Retina (tissue), 1 donor: Measurements from ENCODE around the gene MT1M.
"Not testable (repeated sequence)": the region's sequence is repeated elsewhere in the genome, so short reads cannot be mapped to it uniquely, and the experiment has no call there.

Source experiments
- DNase-seq: peaks from one replicate; pipeline ENCODE4 v3.0.0-alpha.2; 2016

Gene MT1M

GRCh38 chr16:56632156-56632847, at the start of gene MT1M:
Gene MT1M (plus strand): TSS chr16:56632659. CDS start chr16:56632732, 73 bp downstream.
- DNase-seq = peak; percentile 67

GRCh38 chr16:56582911-56583310, 49.5 kb upstream of the MT1M start:
- DNase-seq = not testable (repeated sequence)

- peak; percentile 48 for DNase-seq
Observed at GRCh38 chr16:56583351-56584168, 48.9 kb upstream of the MT1M start.

- no peak for DNase-seq
Observed at GRCh38 chr16:56584276-56584675, 48.2 kb upstream of the MT1M start.

DNA sequence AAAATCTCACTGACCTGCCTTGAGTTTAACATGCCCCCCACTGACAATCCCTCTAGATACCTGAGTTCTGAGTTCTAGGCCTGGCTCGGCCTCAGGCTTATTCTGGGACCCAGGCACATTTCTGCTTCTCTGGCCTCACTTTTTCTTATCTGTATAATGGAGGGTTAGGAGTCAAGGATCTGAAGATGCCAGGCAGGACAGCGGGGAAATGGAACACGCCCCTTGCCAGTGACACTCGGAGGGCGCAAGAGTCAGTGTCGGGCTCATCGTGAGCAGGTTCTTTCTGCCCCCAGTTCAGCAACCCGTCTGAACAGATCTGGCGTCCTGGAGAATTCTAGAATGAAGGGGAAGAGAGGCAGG, 43.7 kb upstream of the MT1M start:
- DNase-seq = no peak

GRCh38 chr16:56589141-56590039, 43.1 kb upstream of the MT1M start, which contains the start of gene MT3:
Gene MT3 (plus strand): TSS chr16:56589528. CDS start chr16:56589591, 63 bp downstream.
- DNase-seq = peak; percentile 85

DNA sequence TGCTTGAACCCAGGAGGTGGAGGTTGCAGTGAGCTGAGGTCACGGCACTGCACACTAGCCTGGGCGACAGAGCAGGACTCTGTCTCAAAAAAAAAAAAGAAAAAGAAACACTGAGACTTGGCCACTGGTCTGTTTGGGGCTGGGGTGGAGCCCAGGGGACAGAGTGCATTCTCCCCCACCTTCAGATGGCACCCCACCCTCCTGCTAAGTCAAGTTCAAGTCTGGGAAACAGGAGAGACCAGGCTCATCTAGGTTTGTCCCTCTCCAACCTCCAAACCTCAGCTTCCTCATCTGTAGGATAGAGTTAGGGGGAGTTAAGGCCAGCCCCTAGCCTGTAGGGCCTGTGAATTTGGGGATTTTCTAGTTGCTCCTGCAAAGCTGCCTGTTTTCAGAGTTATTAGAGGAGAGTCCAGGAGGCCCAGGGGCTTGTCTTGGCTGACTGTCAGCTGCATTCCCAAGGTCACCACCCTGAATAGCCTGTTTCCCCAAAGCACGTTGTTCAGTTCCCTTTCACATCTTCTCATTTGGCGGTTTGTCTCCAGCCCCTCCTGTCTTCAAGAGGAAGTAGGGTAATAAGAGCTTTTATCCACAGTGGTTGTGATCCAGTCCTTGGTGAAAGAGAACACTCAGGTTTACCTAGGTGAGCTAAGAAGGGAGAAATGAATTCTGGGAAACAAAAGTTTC, 40.9 kb upstream of the MT1M start:
- no peak for DNase-seq

DNA sequence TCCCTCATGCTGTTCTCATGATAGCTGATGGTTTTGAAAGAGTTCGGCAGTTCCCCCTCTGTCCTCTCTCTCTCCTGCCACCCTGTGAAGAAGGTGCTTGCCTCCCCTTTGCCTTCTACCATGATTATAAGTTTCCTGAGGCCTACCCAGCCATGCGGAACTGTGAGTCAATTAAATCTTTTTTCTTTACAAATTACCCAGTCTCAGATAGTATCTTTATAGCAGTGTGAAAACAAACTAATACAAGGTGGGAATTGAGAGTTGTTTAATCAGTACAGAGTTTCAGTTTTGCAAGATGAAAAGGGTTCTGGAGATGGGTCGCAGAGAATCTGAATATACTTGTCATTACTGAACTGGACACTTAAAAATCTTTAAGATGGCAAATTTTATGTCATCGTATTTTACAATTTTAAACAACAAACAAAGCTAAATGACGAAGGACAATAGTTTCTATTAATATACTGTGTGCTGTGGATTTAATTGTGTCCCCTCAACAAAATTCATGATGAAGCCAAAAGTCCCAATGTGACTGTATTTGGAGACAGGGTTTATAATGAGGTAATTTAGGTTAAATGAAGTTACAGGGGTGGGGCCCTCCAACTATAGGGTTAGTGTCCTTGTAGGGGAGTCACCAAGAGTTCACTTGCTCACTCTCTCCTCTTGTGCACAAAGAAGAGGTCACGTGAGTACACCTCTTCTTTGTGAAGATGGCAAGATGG, 38.7 kb upstream of the MT1M start:
- no peak for DNase-seq

- no peak for DNase-seq
Observed at GRCh38 chr16:56594292-56594619, 38.2 kb upstream of the MT1M start.

GRCh38 chr16:56600398-56600999, 32.0 kb upstream of the MT1M start:
- DNase-seq = no peak

DNA sequence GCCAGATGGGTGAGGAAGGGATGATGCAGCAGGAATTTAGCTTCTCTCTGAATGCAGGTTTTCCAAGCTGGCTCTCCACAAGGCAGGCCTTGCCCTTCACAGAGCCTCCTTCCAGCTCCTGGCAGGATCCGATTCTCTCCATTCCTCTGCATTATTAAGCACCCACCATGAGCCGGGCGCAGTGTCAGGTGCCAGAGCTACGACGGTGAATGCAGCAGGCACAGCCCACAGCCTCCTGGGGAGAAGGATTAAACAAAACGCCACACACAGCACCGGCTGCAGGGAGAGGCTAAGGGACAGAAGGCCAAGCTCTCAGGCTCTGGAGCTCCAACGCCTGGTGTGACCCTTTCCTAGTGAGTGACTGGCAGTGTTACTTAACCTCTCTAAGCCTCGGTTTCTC, 31.1 kb upstream of the MT1M start:
- no peak for DNase-seq

DNA sequence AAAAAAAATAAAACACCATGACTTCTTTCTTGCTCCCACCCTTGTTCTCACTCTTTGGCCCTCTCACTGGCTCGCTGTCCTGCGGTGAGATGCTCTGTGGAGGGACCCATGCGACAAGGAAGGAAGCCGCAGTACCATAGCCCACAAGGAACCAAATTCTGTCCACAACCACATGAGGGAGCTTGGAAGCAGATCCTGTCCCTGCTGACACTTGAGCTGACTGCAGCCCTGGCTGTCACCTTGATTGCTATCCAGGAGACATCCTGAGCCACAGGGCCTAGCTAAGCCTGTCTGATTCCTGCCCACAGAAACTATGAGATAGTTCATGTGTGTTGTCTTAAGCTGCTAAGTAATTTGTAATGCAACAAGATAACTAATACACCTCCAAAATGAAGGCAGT, 28.9 kb upstream of the MT1M start:
- DNase-seq = no peak

- no peak for DNase-seq
Observed at GRCh38 chr16:56604966-56605365, 27.5 kb upstream of the MT1M start.

GRCh38 chr16:56605475-56605874, 27.0 kb upstream of the MT1M start:
- no peak for DNase-seq

- DNase-seq = no peak
Observed at GRCh38 chr16:56606071-56606475, 26.4 kb upstream of the MT1M start.

DNA sequence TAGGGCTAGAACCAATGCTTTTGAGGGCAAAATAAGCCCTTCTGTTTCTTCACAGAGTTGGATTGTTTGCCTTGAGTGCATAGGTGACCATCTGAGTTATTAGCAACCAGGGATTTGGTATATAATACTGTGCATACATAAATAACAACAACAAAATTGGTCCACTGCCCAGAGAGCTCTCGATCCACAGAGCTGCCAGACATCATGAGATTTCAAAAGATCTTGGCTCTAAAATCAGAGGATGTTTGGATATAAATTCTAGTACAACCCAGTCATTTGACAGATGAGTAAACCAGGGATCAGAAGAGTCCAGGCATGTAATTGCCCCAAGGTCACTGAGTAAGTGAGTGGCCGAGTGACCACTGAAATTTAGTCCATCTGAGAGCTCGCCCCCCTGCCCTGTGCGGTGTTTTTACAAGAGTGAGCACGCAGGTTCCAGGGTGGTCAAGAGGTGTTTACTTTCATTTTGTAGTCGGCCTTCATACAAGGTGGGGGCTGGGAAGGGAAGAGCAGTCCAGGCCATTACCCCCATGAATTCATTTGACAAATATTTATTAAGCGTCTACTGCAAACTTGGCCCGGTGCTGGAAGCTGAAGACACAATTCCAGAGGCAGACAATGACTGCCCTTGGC, 25.9 kb upstream of the MT1M start:
- no peak for DNase-seq

- no peak for DNase-seq
Observed at GRCh38 chr16:56607109-56607618, 25.3 kb upstream of the MT1M start.

GRCh38 chr16:56607675-56608042, 24.8 kb upstream of the MT1M start:
- DNase-seq = no peak

GRCh38 chr16:56608043-56608875, 24.2 kb upstream of the MT1M start, which contains the start of gene MT2A:
Gene MT2A (plus strand): TSS chr16:56608584. CDS start chr16:56608656, 72 bp downstream.
- peak; percentile 92 for DNase-seq
